ENCODE measurements around the gene ETNPPL.

DNA sequence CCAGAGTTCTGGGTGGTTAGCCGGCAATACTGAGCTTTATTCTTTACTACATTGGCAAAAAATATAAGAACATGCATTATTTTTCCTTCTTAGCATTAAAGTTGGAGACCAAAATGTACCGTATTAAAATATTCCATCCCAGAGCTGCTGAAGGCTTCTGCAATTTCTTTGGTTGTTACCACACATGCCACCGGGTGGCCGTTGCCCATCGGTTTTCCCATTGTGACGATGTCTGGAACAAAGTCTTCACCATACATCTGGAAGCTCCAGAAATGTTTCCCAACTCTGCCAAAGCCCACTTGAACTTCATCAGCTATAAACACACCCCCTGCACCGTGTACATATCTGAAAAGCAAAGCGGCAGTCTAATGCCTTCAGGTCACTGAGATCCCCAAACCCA is 13.7 kb downstream of the ETNPPL start:
- TF ChIP-seq, protein P1, sequence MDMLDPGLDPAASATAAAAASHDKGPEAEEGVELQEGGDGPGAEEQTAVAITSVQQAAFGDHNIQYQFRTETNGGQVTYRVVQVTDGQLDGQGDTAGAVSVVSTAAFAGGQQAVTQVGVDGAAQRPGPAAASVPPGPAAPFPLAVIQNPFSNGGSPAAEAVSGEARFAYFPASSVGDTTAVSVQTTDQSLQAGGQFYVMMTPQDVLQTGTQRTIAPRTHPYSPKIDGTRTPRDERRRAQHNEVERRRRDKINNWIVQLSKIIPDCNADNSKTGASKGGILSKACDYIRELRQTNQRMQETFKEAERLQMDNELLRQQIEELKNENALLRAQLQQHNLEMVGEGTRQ (IDR thresholded peaks at IDR 0.05; ENCODE audit: low read depth, low read length), result no peak
- TF ChIP-seq, protein P2, sequence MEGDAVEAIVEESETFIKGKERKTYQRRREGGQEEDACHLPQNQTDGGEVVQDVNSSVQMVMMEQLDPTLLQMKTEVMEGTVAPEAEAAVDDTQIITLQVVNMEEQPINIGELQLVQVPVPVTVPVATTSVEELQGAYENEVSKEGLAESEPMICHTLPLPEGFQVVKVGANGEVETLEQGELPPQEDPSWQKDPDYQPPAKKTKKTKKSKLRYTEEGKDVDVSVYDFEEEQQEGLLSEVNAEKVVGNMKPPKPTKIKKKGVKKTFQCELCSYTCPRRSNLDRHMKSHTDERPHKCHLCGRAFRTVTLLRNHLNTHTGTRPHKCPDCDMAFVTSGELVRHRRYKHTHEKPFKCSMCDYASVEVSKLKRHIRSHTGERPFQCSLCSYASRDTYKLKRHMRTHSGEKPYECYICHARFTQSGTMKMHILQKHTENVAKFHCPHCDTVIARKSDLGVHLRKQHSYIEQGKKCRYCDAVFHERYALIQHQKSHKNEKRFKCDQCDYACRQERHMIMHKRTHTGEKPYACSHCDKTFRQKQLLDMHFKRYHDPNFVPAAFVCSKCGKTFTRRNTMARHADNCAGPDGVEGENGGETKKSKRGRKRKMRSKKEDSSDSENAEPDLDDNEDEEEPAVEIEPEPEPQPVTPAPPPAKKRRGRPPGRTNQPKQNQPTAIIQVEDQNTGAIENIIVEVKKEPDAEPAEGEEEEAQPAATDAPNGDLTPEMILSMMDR (conservative IDR thresholded peaks at IDR 0.05; ENCODE audit: low read depth, low read length), result no peak
- TF ChIP-seq RFX5 (IDR thresholded peaks at IDR 0.05; ENCODE audit: low read depth, low read length) (no peak), RAD21 (IDR thresholded peaks at IDR 0.05; ENCODE audit: low read length) (no peak), POLR2A (IDR thresholded peaks at IDR 0.05; ENCODE audit: low read depth, low read length) (no peak), SMC3 (IDR thresholded peaks at IDR 0.05; ENCODE audit: low read depth, low read length) (no peak), BHLHE40 (IDR thresholded peaks at IDR 0.05; ENCODE audit: low read depth, low read length) (no peak), FOS (IDR thresholded peaks at IDR 0.05; ENCODE audit: low read depth, low read length) (no peak), RCOR1 (IDR thresholded peaks at IDR 0.05; ENCODE audit: insufficient replicate concordance, low read length) (no peak)
- TF ChIP-seq, protein P3, sequence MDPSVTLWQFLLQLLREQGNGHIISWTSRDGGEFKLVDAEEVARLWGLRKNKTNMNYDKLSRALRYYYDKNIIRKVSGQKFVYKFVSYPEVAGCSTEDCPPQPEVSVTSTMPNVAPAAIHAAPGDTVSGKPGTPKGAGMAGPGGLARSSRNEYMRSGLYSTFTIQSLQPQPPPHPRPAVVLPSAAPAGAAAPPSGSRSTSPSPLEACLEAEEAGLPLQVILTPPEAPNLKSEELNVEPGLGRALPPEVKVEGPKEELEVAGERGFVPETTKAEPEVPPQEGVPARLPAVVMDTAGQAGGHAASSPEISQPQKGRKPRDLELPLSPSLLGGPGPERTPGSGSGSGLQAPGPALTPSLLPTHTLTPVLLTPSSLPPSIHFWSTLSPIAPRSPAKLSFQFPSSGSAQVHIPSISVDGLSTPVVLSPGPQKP (IDR thresholded peaks at IDR 0.05; ENCODE audit: borderline replicate concordance, low read depth, low read length), result no peak
